Ovary (tissue), 9 donors: ENCODE results near the gene COMMD6. TPM values are rescaled to one million over a fixed set of nuclear protein-coding genes. Genes with fewer than 3 reads are reported as not detected.
A peak's percentile ranks its signal among the peaks of the same experiment; 100 is the strongest.

Experiments
- DNase-seq, 5 donors: peaks; one replicate each; pipeline ENCODE4 v3.0.0-alpha.2; 2019 to 2020
- H3K27ac ChIP-seq, 2 donors: fragments of 200-600 bp; one replicate each; pipeline versions ENCODE4 v1.5.1 to v1.8.0; 2019 to 2022
- H3K27me3 ChIP-seq: fragments of 200-600 bp; one replicate; pipeline ENCODE4 v1.8.0; 2022
- H3K36me3 ChIP-seq: fragments of 200-600 bp; sonication (generic); one replicate; pipeline ENCODE4 v1.5.1; 2019
- H3K4me1 ChIP-seq: one replicate; pipeline ENCODE4 v1.8.1; 2013; ENCODE audit warnings: mild to moderate bottlenecking, moderate library complexity; ENCODE audit not compliant: insufficient read depth
- H3K4me3 ChIP-seq: fragments of 200-600 bp; sonication (generic); one replicate; pipeline ENCODE4 v1.5.1; 2017
- H3K9me3 ChIP-seq, 2 donors: fragments of 200-600 bp in 1 of 2; sonication (generic) in 1 of 2; one replicate each; pipeline versions ENCODE4 v1.5.1 to v1.8.1; 2013 to 2019; ENCODE audit warnings: mild to moderate bottlenecking in 1 of 2, moderate library complexity in 1 of 2
- CTCF ChIP-seq, 3 donors: fragments of 450-650 bp in 2 of 3; fragments of 200-600 bp in 1 of 3; IDR thresholded peaks; one replicate each; pipeline versions ENCODE4 v1.5.1 to v1.8.0; 2016 to 2022; ENCODE audit warnings: antibody characterized with exemption in 3 of 3, mild to moderate bottlenecking in 1 of 3
- EP300 ChIP-seq: sonication (generic); formaldehyde crosslinking; IDR thresholded peaks from one replicate; pipeline ENCODE4 v1.6.1; 2017; ENCODE audit warnings: antibody characterized with exemption
- POLR2A ChIP-seq: fragments of 450-650 bp; IDR thresholded peaks from one replicate; pipeline ENCODE4 v1.6.1; 2017; ENCODE audit warnings: antibody characterized with exemption, mild to moderate bottlenecking, moderate library complexity
- WGBS, 3 donors: extraction: QIAGEN DNeasy Blood & Tissue Kit in 1 of 3; methylation state at CpG; one replicate each; pipeline versions ENCODE4 v1.1.5 to v1.1.7; 2013 to 2017; 5-methylcytosine and 5-hydroxymethylcytosine counted together
- intact Hi-C, 4 donors: fragments of 100-400 bp; cut with DNase I; formaldehyde crosslinking; loops; one replicate each; pipeline versions ENCODE4 v1.11.0 to v1.15.1; 2022 to 2023
- polyA plus RNA-seq, 2 donors: library from polyadenylated mRNA; stranded (reverse); fragments of 200-250 nt in 1 of 2; fragments of 350-450 nt in 1 of 2; fragmentation: Illumina TruSeq in 1 of 2; extraction: RNeasy Lipid Tissue Mini Kit (QIAGEN cat#74804) in 1 of 2; gene quantifications; one replicate each; pipeline ENCODE4 v1.2.3, GENCODE V29; 2013 to 2014
- total RNA-seq, 7 donors: library from RNA; depleted of rRNA in 2 of 7; stranded (reverse); fragments of >200 nt in 2 of 7; fragmentation: NEBNext Ultra II Directional in 3 of 7; extraction: Animal tissue kit (Norgen Biotek cat#: 25700) in 3 of 7; gene quantifications; one replicate each; pipeline versions ENCODE4 v1.1.0 to v1.2.4, GENCODE V29; 2016 to 2023
- donor health status: DM: no; HTN: no; CAD: no; lungs with moderate emphysema.
- donor health status: DM: no; HTN: no; CAD: no.
- donor health status: Bipolar disorder and iron deficiency.
- donor health status: DM: yes; HTN: yes; CAD: no.
- donor health status: DM: no; HTN: no; CAD: no.
- donor health status: DM: yes; HTN: yes; CAD: no.

COMMD6 gene
- total and polyA plus RNA-seq, 9 donors, result 240 to 373 (median 299) TPM

DNA sequence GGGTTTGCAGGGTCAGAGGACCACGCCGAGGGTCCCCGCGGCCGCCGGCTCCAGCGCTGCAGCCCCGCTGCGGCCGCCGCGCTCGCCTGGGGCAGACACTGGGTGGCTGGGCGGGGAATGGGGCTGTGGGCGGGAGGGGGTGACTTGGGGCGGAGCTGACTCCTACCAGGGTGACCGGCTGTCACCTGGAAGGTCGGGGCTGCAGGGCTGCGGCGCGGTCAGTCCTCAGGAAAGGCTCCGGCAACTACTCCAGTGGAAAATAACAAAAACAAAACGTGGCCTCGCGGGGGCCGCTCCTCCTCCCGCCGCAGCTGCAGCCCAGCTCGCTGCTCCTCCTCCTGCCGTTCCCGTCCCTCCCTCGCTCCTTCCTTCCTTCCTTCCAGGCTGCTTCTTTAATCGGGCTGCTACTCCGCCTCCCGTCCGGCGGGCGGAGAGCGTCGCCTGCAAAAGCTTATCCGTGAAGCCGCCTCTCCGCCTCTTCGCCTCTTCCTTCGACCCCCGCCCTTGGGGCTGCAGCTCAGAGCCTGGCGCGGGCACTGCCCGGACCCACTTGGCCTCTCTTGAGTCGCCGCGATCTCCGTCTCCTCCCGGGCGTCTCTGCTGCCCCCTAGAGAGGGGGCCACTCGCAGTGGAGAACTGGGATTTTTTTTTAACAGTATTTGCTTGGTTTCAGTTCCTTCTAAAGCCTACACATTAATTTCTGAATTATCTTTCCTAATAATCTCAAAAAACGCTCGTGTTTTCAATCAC, 55.4 kb downstream of the COMMD6 start, which contains the start of gene TBC1D4:
Gene TBC1D4 (minus strand): TSS at position 100 of the 750 bp plus-strand sequence. CDS start 402 bp downstream, outside the sequence.
- peak; percentile 87 to 91 (median 89) for DNase-seq
- Histone ChIP-seq H3K9me3 (no peaks in the 10 kb centered on the region), H3K27me3 (no peaks in the 10 kb centered on the region), H3K27ac (peak within 1 kb of the TSS; percentile 78 to 89), H3K4me1 (peaks cover 10% of the 10 kb centered on the region), H3K36me3 (no peaks in the 10 kb centered on the region), H3K4me3 (peak within 1 kb of the TSS; percentile 63)
- intact Hi-C loops, result loop anchor here (5.0 to 10.0 kb wide), 5 partner anchors 47 to 187 kb away; partner anchors contain the start of gene UCHL3 (in 3 of the 4)
- peak; percentile 70 to 87 (median 72) for TF ChIP-seq CTCF (IDR thresholded peaks at IDR 0.05)
- TF ChIP-seq POLR2A, result no peak
- WGBS, 3 donors, result 0 to 1% (median 0%) methylated on average over 42 to 58 of the region's 58 CpGs

DNA sequence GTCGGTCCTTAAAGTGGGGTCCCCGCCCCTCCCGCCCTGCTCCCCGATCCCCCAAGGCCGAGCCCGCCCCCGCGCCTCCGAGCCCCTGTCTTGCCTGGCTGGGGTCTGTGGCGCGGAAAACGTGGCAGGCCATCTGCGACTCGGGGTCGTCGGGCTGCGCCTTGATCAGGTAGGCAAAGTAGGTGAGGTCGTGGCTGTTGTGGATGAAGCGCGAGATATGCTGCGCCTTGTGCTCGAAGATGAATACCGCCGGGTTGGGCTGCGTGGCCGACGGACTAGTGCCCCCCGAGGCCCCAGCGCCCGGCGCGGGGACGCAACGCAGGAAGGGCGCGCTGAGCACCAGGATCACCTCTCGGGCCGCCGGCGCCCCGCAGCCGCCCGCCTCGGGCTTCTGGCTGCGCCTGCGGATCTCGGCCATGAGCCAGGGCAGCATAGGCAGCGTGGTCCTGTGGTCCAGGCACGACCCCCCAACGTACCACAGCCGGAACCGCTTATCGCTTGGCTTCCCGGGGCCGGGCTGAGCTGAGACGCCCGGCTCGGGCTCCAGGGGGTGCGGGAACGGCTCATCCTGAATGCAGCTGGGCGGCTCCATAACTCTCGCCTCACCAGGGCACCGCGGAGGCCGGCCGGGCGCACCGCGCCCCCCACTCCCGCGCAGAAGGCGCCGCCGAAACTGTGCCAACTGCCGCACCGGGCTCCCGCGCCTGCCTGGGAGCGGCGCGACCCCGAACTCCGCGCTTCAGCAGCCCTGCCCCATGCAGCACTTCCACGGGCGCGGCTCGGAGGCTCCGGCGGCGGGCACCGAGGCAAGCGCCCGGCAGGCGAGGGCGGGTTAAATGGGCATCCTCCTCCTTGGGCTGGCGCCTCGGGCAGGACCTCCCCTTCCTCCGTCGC, 56.2 kb downstream of the COMMD6 start:
- Histone ChIP-seq H3K36me3 (no peaks in the 10 kb centered on the region), H3K27ac (peak overlapping the region; percentile 78 to 89), H3K4me1 (peaks cover 11% of the 10 kb centered on the region), H3K4me3 (peak overlapping the region; percentile 63), H3K27me3 (no peaks in the 10 kb centered on the region), H3K9me3 (no peaks in the 10 kb centered on the region)
- no peak for TF ChIP-seq POLR2A
- no peak for TF ChIP-seq CTCF (IDR thresholded peaks at IDR 0.05)
- no peak for TF ChIP-seq EP300
- 0 to 1% (median 1%) methylated on average over 73 to 100 of the region's 100 CpGs for WGBS, 3 donors
- intact Hi-C loops, result loop anchor here (2.0 to 10.0 kb wide), 6 partner anchors 47 to 187 kb away; partner anchors contain the start of gene UCHL3 (in 3 of the 4)
- peak; percentile 42 to 72 (median 63) for DNase-seq

DNA sequence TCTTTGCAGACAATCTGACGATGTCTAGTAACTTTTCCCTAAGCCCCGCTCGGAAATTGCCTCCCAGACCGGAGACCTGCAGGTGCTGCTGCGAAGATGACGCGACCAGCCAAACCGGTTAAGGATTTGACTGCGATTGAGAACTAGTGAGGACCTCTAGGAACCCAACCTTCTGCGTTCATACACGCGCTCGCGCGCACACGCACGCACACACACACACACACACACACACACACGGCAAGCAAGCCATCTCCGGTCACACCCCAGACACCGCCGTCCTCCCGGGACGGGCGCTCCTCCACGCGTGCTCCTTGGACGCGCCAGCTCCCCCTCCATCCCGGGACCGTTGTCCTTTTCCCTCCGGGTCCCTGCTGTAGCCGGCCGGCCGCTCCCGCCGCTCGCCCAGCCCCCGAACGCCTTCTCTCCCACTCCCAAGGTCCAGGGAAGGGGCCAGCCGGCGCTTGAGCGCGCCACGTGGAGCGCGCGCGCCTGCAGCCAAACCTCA, 56.9 kb downstream of the COMMD6 start:
- DNase-seq, result peak; percentile 61 to 79 (median 69)
- Histone ChIP-seq H3K4me3 (peak overlapping the region; percentile 63), H3K36me3 (no peaks in the 10 kb centered on the region), H3K27me3 (no peaks in the 10 kb centered on the region), H3K9me3 (no peaks in the 10 kb centered on the region), H3K27ac (peak overlapping the region; percentile 78 to 89), H3K4me1 (peaks cover 11% of the 10 kb centered on the region)
- TF ChIP-seq POLR2A, result no peak
- TF ChIP-seq EP300, result no peak
- no peak for TF ChIP-seq CTCF (IDR thresholded peaks at IDR 0.05)
- 0 to 1% (median 1%) methylated on average over 44 to 48 of the region's 48 CpGs for WGBS, 3 donors
- intact Hi-C loops, result loop anchor here (2.0 to 10.0 kb wide), 6 partner anchors 46 to 186 kb away; partner anchors contain the start of gene UCHL3 (in 3 of the 4)

- H3K4me1 ChIP-seq, result peaks cover 11% of the 10 kb centered on the region
- no peaks in the 10 kb centered on the region for H3K36me3 ChIP-seq
- peak overlapping the region; percentile 63 for H3K4me3 ChIP-seq
- H3K27ac ChIP-seq, result no peak overlapping the region
- no peaks in the 10 kb centered on the region for H3K27me3 ChIP-seq
- no peak for TF ChIP-seq CTCF (IDR thresholded peaks at IDR 0.05)
- no peak for TF ChIP-seq POLR2A
- TF ChIP-seq EP300, result no peak
- DNase-seq, result no peak
- intact Hi-C loops, result loop anchor here in 1 of 4 donors (10.0 kb wide), 1 partner anchor 104 kb away; no protein-coding TSS in a partner anchor
- WGBS, 3 donors, result 43 to 57% (median 45%) methylated on average over 5 of the region's 5 CpGs
- H3K9me3 ChIP-seq, result no peaks in the 10 kb centered on the region
Measured at GRCh38 chr13:75479102-75479740, 58.4 kb downstream of the COMMD6 start.
